Measurements from ENCODE around the gene RB1. TPM values are rescaled to one million over a fixed set of nuclear protein-coding genes. Genes with fewer than 3 reads are reported as not detected.

Gene RB1
- total RNA-seq, 1 donor = 48.4 TPM

- no peak for DNase-seq (ENCODE audit: low read depth)
- TF ChIP-seq, protein P1, sequence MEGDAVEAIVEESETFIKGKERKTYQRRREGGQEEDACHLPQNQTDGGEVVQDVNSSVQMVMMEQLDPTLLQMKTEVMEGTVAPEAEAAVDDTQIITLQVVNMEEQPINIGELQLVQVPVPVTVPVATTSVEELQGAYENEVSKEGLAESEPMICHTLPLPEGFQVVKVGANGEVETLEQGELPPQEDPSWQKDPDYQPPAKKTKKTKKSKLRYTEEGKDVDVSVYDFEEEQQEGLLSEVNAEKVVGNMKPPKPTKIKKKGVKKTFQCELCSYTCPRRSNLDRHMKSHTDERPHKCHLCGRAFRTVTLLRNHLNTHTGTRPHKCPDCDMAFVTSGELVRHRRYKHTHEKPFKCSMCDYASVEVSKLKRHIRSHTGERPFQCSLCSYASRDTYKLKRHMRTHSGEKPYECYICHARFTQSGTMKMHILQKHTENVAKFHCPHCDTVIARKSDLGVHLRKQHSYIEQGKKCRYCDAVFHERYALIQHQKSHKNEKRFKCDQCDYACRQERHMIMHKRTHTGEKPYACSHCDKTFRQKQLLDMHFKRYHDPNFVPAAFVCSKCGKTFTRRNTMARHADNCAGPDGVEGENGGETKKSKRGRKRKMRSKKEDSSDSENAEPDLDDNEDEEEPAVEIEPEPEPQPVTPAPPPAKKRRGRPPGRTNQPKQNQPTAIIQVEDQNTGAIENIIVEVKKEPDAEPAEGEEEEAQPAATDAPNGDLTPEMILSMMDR (IDR thresholded peaks at IDR 0.05; ENCODE audit: insufficient read depth, low read length) = no peak
- no peak overlapping the region for H3K4me3 ChIP-seq (ENCODE audit: low read depth, low read length)
Measured at GRCh38 chr13:48318821-48319511, 15.4 kb downstream of the RB1 start.

DNA sequence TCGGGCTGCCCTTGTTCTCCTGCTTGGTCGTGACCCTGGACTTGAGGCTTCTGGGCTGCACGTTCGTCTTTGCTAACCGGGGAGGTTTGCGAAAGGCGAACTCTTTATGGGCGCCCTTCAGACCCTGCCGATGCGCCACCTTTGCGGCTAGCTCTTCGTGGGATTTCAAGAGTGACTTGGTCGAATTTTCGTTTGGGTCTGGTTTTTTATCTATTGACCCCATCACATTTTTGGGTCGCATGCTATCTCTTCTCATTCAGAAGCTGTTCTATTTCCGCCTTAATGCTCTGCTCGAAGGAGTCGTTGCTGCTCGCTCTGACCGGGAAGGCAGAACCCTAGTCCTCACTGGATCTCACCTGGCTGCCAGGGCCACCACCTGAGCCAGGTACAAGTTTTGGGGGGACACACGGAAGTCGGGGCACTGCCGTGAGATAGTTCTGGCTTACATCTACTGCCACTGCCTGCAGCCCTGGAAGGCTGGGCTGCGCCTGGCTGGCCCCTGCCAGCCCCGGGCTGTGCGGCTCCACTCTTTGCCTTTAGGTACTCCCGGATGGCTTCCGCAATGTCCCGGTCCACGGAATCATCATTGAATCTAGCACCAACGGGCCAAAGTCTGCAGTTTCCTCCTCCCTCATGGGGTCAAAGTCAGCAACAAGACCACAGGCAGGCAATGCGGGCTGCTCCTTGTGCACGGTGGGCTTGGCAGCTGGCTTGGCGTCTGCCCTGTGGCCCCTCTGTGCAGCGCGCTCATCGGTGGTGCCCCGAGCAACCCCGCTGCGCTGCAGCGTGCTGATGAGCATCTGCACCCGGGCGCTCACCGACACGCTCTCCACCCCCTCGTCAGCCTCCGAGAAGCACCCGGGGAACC, 16.2 kb downstream of the RB1 start:
- H3K4me3 ChIP-seq (ENCODE audit: low read depth, low read length) = no peak overlapping the region
- TF ChIP-seq, protein P1 (IDR thresholded peaks at IDR 0.05; ENCODE audit: insufficient read depth, low read length) = no peak
- no peak for DNase-seq (ENCODE audit: low read depth)

DNA sequence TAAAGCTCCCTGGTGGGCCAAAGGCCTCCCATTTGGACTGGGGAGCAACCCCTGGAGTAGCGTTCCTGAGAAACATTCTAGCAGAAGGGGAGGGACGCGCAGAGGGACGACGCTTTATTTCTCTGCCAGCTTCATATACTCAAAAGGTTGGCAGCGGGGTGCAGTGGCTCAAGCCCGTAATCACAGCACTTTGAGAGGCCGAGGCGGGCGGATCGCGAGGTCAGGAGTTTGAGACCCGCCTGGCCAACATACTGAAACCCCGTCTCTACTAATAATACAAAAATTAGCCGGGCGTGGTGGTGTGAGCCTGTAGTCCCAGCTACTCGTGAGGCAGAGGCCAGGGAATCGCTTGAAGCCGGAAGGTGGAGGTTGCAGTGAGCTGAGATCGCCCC, 16.8 kb downstream of the RB1 start:
- TF ChIP-seq, protein P1 (IDR thresholded peaks at IDR 0.05; ENCODE audit: insufficient read depth, low read length) = no peak
- H3K4me3 ChIP-seq (ENCODE audit: low read depth, low read length) = no peak overlapping the region
- DNase-seq (ENCODE audit: low read depth) = no peak

DNA sequence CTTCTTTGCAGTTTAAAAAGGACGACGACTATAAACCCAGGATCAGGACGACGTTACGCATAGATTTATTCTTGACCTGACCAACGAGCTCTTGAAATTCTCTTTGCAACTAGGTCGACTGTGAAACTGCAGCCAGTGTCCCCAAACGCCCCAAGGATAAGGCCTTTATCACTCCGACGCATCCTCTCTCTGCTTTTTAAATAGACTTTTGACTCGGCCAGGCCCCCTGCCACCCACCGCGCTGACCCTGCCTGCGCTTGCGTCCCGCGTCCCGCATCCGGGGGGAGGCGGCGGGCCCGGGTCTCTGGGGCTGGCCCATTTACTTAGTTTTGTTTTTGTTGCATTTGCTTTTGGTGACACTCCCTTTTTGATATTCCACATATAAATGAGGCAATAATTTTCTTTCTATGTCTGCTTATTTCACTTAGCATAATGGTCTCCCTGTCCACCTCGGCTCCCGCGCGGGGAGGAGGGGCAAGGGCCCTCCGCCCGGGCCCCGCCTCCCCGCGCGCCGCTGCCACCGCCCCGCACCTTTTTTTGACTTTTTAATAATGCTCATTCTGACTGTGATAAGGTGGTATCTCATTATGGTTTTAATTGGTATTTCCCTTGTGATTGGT, 17.4 kb downstream of the RB1 start:
- no peak overlapping the region for H3K4me3 ChIP-seq (ENCODE audit: low read depth, low read length)
- TF ChIP-seq, protein P1 (IDR thresholded peaks at IDR 0.05; ENCODE audit: insufficient read depth, low read length) = no peak
- no peak for DNase-seq (ENCODE audit: low read depth)

GRCh38 chr13:48322294-48322693, 18.7 kb downstream of the RB1 start:
- no peak for DNase-seq (ENCODE audit: low read depth)
- no peak overlapping the region for H3K4me3 ChIP-seq (ENCODE audit: low read depth, low read length)
- TF ChIP-seq, protein P1 (IDR thresholded peaks at IDR 0.05; ENCODE audit: insufficient read depth, low read length) = no peak

- DNase-seq (ENCODE audit: low read depth) = peak; percentile 45
- no peak overlapping the region for H3K4me3 ChIP-seq (ENCODE audit: low read depth, low read length)
- TF ChIP-seq, protein P1 (IDR thresholded peaks at IDR 0.05; ENCODE audit: insufficient read depth, low read length) = no peak
Measured at GRCh38 chr13:48333976-48334375, 30.4 kb downstream of the RB1 start.
